HepG2 (cell line): ENCODE results near the gene ZNF541. TPM values are rescaled to one million over a fixed set of nuclear protein-coding genes. Genes with fewer than 3 reads are reported as not detected.

Source experiments
- FIP1L1 ChIP-seq: fragments of 200-400 bp; formaldehyde crosslinking; IDR thresholded peaks from 2 replicates; pipeline ENCODE4 v1.6.1; 2018; ENCODE audit warnings: low read depth, mild to moderate bottlenecking, low read length, moderate library complexity, borderline replicate concordance; ENCODE audit not compliant: insufficient read depth
- NR3C1 ChIP-seq: sonication (generic); formaldehyde crosslinking; IDR thresholded peaks from 2 replicates; pipeline ENCODE4 v1.4.0; 2020; ENCODE audit warnings: missing genetic modification reagents
- SAP130 ChIP-seq: IDR thresholded peaks from 2 replicates; pipeline ENCODE4 v1.6.1; 2016; ENCODE audit warnings: low read depth
- SNAPC2 ChIP-seq: sonication (generic); formaldehyde crosslinking; IDR thresholded peaks from 2 replicates; pipeline ENCODE4 v1.8.1; 2022; ENCODE audit warnings: mild to moderate bottlenecking, missing genetic modification reagents
- SOX6 ChIP-seq, 2 experiments: fragments of 450-650 bp in 1 of 2; sonication (generic) in 1 of 2; formaldehyde crosslinking in 1 of 2; IDR thresholded peaks; 2 replicates each; pipeline versions ENCODE4 v1.4.0 to v1.6.1; 2017 to 2020; ENCODE audit warnings: antibody characterized with exemption in 1 of 2, mild to moderate bottlenecking in 1 of 2, missing genetic modification reagents in 1 of 2
- SRY ChIP-seq: sonication (generic); formaldehyde crosslinking; IDR thresholded peaks from 2 replicates; pipeline ENCODE4 v1.8.0; 2022; ENCODE audit warnings: mild to moderate bottlenecking, missing genetic modification reagents
- TBX2 ChIP-seq: sonication (generic); formaldehyde crosslinking; IDR thresholded peaks from 2 replicates; pipeline ENCODE4 v1.5.0; 2020; ENCODE audit warnings: missing genetic modification reagents, mild to moderate bottlenecking, borderline replicate concordance
- TGIF2 ChIP-seq: IDR thresholded peaks from 2 replicates; pipeline ENCODE4 v1.6.1; 2016; ENCODE audit warnings: control low read depth, missing compliant biosample characterization
- TSC22D2 ChIP-seq: sonication (generic); formaldehyde crosslinking; IDR thresholded peaks from 2 replicates; pipeline ENCODE4 v1.5.1; 2020; ENCODE audit warnings: missing genetic modification reagents, mild to moderate bottlenecking, borderline replicate concordance
- ZFAT ChIP-seq: sonication (generic); formaldehyde crosslinking; conservative IDR thresholded peaks from 2 replicates; pipeline ENCODE4 v1.8.1; 2023; ENCODE audit warnings: missing genetic modification reagents, inconsistent platforms
- ZKSCAN8 ChIP-seq: IDR thresholded peaks from 2 replicates; pipeline ENCODE4 v1.6.1; 2016; ENCODE audit warnings: borderline replicate concordance, missing genetic modification reagents, missing compliant biosample characterization
- ZMYM3 ChIP-seq: sonication (generic); formaldehyde crosslinking; IDR thresholded peaks from 2 replicates; pipeline ENCODE4 v1.5.1; 2020; ENCODE audit warnings: mild to moderate bottlenecking, missing genetic modification reagents
- ZNF101 ChIP-seq: sonication (generic); formaldehyde crosslinking; IDR thresholded peaks from 2 replicates; pipeline ENCODE4 v1.4.0; 2020; ENCODE audit warnings: mild to moderate bottlenecking, low read depth, missing genetic modification reagents, borderline replicate concordance
- ZNF563 ChIP-seq: sonication (generic); formaldehyde crosslinking; IDR thresholded peaks from 2 replicates; pipeline ENCODE4 v1.8.0; 2022; ENCODE audit warnings: mild to moderate bottlenecking, moderate library complexity, missing genetic modification reagents
- ZNF713 ChIP-seq: sonication (generic); formaldehyde crosslinking; IDR thresholded peaks from 2 replicates; pipeline ENCODE4 v1.4.0; 2020; ENCODE audit warnings: mild to moderate bottlenecking, missing genetic modification reagents
- ZNF816 ChIP-seq: sonication (generic); formaldehyde crosslinking; IDR thresholded peaks from 2 replicates; pipeline ENCODE4 v1.8.0; 2022; ENCODE audit warnings: missing genetic modification reagents, mild to moderate bottlenecking, borderline replicate concordance
- ZSCAN12 ChIP-seq: sonication (generic); formaldehyde crosslinking; IDR thresholded peaks from 2 replicates; pipeline ENCODE4 v1.9.0; 2021; ENCODE audit warnings: mild to moderate bottlenecking, missing genetic modification reagents
- ZSCAN22 ChIP-seq: sonication (generic); formaldehyde crosslinking; IDR thresholded peaks from 2 replicates; pipeline ENCODE4 v1.4.0; 2020; ENCODE audit warnings: mild to moderate bottlenecking, missing genetic modification reagents
- polyA plus RNA-seq, 8 experiments: library from polyadenylated mRNA; depleted of rRNA in 3 of 8; stranded (reverse) in 7 of 8; unstranded in 1 of 8; fragments of >200 nt; fragmentation: Illumina TruSeq in 4 of 8; extraction: Trizol in 4 of 8; gene quantifications; 2 replicates each; pipeline versions ENCODE4 v1.2.1 to v1.2.3, GENCODE V29; 2011 to 2016; ENCODE audit warnings: low read depth in 4 of 8, missing spikeins in 1 of 8, mixed read lengths in 1 of 8; ENCODE audit not compliant: insufficient read depth in 1 of 8
- total RNA-seq, 5 experiments: library from RNA; depleted of rRNA; stranded (reverse); fragments of >200 nt; fragmentation: Illumina TruSeq; extraction: Trizol; gene quantifications; 2 replicates each; pipeline ENCODE4 v1.2.3, GENCODE V29; 2016; ENCODE audit warnings: low read depth in 1 of 5
- TF ChIP-seq, protein P1 (sequence below): IDR thresholded peaks from 2 replicates; pipeline ENCODE4 v1.6.1; 2016; ENCODE audit warnings: missing compliant biosample characterization, missing genetic modification reagents, borderline replicate concordance
- TF ChIP-seq, protein P2 (sequence below): sonication (generic); formaldehyde crosslinking; conservative IDR thresholded peaks from 2 replicates; pipeline ENCODE4 v1.8.1; 2023; ENCODE audit warnings: missing genetic modification reagents
- TF ChIP-seq, protein P3 (sequence below): sonication (generic); formaldehyde crosslinking; IDR thresholded peaks from 2 replicates; pipeline ENCODE4 v1.9.0; 2021; ENCODE audit warnings: missing genetic modification reagents, borderline replicate concordance
- TF ChIP-seq, protein P4 (sequence below): sonication (generic); formaldehyde crosslinking; IDR thresholded peaks from 2 replicates; pipeline ENCODE4 v1.4.0; 2020; ENCODE audit warnings: missing genetic modification reagents

The ZNF541 gene
- total and polyA plus RNA-seq, 2 of the 13 experiments (the other 11 are each of a cell fraction or from before 2014, with no cell fraction given), result 0.03 to 0.04 TPM

DNA sequence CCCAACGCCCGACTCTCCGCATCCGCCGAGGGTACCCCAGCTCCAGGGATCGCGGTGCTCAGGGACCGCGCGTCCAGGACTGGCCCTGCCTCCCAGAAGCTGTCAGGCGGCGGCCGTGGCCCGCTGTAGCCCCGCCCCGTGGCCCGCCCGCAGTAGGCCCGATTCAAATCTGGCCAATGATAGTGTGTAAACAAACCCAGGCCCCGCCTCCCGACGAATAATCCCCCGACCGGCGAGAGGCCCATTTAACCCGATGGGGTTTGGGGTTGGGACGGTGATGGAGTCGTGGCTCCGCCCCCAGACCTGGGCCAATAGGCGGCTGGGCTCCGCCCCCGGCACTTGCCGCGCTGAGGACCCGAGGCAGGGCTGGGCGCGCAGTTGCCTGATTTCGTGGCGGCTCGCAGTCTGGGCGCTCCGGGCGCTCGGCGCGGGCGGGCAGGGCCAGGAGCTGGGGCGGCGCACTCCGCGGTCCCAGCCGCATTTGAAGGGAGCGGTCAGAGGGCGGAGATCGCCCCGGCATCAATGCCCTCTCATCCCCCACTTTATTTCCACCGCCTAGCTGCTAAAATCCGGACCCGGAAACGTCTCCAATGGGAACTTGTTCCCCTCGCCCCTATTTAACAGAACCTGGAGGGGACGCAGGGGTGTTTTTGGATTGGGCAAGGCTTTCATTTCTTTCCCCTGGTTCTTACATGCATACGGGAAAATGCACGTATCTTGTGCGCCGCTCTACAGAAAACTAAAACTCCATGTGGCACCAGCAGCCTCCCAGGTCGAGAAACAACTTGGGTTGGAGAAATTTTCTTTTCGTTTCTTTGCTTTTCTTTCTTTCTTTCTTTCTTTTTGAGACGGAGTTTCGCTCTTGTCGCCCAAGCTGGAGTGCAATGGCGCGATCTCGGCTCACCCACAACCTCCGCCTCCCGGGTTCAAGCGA is 27.6 kb upstream of the ZNF541 start (continued):
- TF ChIP-seq, protein P1, sequence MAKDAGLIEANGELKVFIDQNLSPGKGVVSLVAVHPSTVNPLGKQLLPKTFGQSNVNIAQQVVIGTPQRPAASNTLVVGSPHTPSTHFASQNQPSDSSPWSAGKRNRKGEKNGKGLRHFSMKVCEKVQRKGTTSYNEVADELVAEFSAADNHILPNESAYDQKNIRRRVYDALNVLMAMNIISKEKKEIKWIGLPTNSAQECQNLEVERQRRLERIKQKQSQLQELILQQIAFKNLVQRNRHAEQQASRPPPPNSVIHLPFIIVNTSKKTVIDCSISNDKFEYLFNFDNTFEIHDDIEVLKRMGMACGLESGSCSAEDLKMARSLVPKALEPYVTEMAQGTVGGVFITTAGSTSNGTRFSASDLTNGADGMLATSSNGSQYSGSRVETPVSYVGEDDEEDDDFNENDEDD, result peak; percentile 92
- TF ChIP-seq TSC22D2 (CRISPR knock-in tag), result 0 out of 2 replicates have a peak, but pooled peaks have one; percentile 34
- no peak; the same call in 1 of the 2 replicates for TF ChIP-seq ZKSCAN8
- TF ChIP-seq SRY (CRISPR knock-in tag), result 0 out of 2 replicates have a peak, but pooled peaks have one; percentile 28
- TF ChIP-seq, protein P2, sequence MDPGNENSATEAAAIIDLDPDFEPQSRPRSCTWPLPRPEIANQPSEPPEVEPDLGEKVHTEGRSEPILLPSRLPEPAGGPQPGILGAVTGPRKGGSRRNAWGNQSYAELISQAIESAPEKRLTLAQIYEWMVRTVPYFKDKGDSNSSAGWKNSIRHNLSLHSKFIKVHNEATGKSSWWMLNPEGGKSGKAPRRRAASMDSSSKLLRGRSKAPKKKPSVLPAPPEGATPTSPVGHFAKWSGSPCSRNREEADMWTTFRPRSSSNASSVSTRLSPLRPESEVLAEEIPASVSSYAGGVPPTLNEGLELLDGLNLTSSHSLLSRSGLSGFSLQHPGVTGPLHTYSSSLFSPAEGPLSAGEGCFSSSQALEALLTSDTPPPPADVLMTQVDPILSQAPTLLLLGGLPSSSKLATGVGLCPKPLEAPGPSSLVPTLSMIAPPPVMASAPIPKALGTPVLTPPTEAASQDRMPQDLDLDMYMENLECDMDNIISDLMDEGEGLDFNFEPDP (CRISPR knock-in tag), result no peak
- TF ChIP-seq ZNF713 (CRISPR knock-in tag), result no peak
- no peak for TF ChIP-seq ZFAT
- TF ChIP-seq, protein P3, sequence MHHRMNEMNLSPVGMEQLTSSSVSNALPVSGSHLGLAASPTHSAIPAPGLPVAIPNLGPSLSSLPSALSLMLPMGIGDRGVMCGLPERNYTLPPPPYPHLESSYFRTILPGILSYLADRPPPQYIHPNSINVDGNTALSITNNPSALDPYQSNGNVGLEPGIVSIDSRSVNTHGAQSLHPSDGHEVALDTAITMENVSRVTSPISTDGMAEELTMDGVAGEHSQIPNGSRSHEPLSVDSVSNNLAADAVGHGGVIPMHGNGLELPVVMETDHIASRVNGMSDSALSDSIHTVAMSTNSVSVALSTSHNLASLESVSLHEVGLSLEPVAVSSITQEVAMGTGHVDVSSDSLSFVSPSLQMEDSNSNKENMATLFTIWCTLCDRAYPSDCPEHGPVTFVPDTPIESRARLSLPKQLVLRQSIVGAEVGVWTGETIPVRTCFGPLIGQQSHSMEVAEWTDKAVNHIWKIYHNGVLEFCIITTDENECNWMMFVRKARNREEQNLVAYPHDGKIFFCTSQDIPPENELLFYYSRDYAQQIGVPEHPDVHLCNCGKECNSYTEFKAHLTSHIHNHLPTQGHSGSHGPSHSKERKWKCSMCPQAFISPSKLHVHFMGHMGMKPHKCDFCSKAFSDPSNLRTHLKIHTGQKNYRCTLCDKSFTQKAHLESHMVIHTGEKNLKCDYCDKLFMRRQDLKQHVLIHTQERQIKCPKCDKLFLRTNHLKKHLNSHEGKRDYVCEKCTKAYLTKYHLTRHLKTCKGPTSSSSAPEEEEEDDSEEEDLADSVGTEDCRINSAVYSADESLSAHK (CRISPR knock-in tag), result no peak
- no peak for TF ChIP-seq NR3C1
- no peak for TF ChIP-seq ZSCAN12 (CRISPR knock-in tag)
- TF ChIP-seq TBX2 (CRISPR knock-in tag), result peak; percentile 85; the same call in 1 of the 2 replicates
- no peak for TF ChIP-seq FIP1L1
- TF ChIP-seq SAP130 (CRISPR knock-in tag), result peak; percentile 93
- TF ChIP-seq, protein P4, sequence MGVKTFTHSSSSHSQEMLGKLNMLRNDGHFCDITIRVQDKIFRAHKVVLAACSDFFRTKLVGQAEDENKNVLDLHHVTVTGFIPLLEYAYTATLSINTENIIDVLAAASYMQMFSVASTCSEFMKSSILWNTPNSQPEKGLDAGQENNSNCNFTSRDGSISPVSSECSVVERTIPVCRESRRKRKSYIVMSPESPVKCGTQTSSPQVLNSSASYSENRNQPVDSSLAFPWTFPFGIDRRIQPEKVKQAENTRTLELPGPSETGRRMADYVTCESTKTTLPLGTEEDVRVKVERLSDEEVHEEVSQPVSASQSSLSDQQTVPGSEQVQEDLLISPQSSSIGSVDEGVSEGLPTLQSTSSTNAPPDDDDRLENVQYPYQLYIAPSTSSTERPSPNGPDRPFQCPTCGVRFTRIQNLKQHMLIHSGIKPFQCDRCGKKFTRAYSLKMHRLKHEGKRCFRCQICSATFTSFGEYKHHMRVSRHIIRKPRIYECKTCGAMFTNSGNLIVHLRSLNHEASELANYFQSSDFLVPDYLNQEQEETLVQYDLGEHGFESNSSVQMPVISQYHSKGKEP (CRISPR knock-in tag), result no peak
- TF ChIP-seq TGIF2, result peak; percentile 27; the same call in 1 of the 2 replicates
- TF ChIP-seq ZNF101, result no peak
- TF ChIP-seq SNAPC2 (CRISPR knock-in tag), result peak; percentile 89
- TF ChIP-seq SOX6 (IDR thresholded peaks at IDR 0.05), result no peak
- peak; percentile 62 for TF ChIP-seq SOX6 (CRISPR knock-in tag; IDR thresholded peaks at IDR 0.05)
- TF ChIP-seq ZNF563 (CRISPR knock-in tag), result no peak
- TF ChIP-seq ZSCAN22 (CRISPR knock-in tag), result no peak
- no peak for TF ChIP-seq ZMYM3 (CRISPR knock-in tag)
- peak; percentile 85; the same call in 1 of the 2 replicates for TF ChIP-seq ZNF816 (CRISPR knock-in tag)
